ENCODE measurements around the gene RAB3C. TPM values are rescaled to one million over a fixed set of nuclear protein-coding genes. Genes with fewer than 3 reads are reported as not detected.

The RAB3C gene
- total RNA-seq, 3 donors from 2014 or later, result 2.9 to 4.8 (median 3.1) TPM

- ATAC-seq, result no peak
- no peak for TF ChIP-seq CTCF (IDR thresholded peaks at IDR 0.05)
- intact Hi-C loops (cut with DNase I, micrococcal nuclease), result no loop called here
- peaks cover 4% of the 10 kb centered on the region for H3K9me3 ChIP-seq
- H3K4me3 ChIP-seq, result no peak overlapping the region
- H3K36me3 ChIP-seq (ENCODE audit: low read depth), result no peaks in the 10 kb centered on the region
- no peak for DNase-seq
- H3K4me1 ChIP-seq (ENCODE audit: low read depth), result no peaks in the 10 kb centered on the region
Measured at GRCh38 chr5:58716713-58717112, 133.8 kb downstream of the RAB3C start.

GRCh38 chr5:58717303-58718007 is 134.6 kb downstream of the RAB3C start:
- DNase-seq (no peak), ATAC-seq (no peak)
- Histone ChIP-seq H3K4me1 (ENCODE audit: low read depth) (no peaks in the 10 kb centered on the region), H3K36me3 (ENCODE audit: low read depth) (no peaks in the 10 kb centered on the region), H3K9me3 (peaks cover 4% of the 10 kb centered on the region), H3K4me3 (no peak overlapping the region)
- intact Hi-C loops (cut with DNase I, micrococcal nuclease), result no loop called here
- TF ChIP-seq CTCF (IDR thresholded peaks at IDR 0.05), result no peak

GRCh38 chr5:58718269-58718978 is 135.5 kb downstream of the RAB3C start:
- Histone ChIP-seq H3K36me3 (ENCODE audit: low read depth) (no peaks in the 10 kb centered on the region), H3K4me3 (no peak overlapping the region), H3K4me1 (ENCODE audit: low read depth) (no peaks in the 10 kb centered on the region), H3K9me3 (peaks cover 4% of the 10 kb centered on the region)
- ATAC-seq (no peak), DNase-seq (no peak)
- intact Hi-C loops (cut with DNase I, micrococcal nuclease), result no loop called here
- TF ChIP-seq CTCF (IDR thresholded peaks at IDR 0.05), result no peak

GRCh38 chr5:58722160-58722559 is 139.3 kb downstream of the RAB3C start:
- Histone ChIP-seq H3K4me1 (ENCODE audit: low read depth) (no peaks in the 10 kb centered on the region), H3K4me3 (no peak overlapping the region), H3K36me3 (ENCODE audit: low read depth) (no peaks in the 10 kb centered on the region), H3K9me3 (no peaks in the 10 kb centered on the region)
- ATAC-seq (no peak), DNase-seq (no peak)
- intact Hi-C loops (cut with DNase I, micrococcal nuclease), result no loop called here
- no peak for TF ChIP-seq CTCF (IDR thresholded peaks at IDR 0.05)

- DNase-seq, result no peak
- no peak for TF ChIP-seq CTCF (IDR thresholded peaks at IDR 0.05)
- H3K36me3 ChIP-seq (ENCODE audit: low read depth), result no peaks in the 10 kb centered on the region
- H3K9me3 ChIP-seq, result no peaks in the 10 kb centered on the region
- no peaks in the 10 kb centered on the region for H3K4me1 ChIP-seq (ENCODE audit: low read depth)
- no peak for ATAC-seq
- intact Hi-C loops (cut with DNase I, micrococcal nuclease), result no loop called here
- no peak overlapping the region for H3K4me3 ChIP-seq
Measured at GRCh38 chr5:58724992-58725391, 142.1 kb downstream of the RAB3C start.

All from mucosa of descending colon (tissue), 3 donors.